Effector memory CD8-positive, alpha-beta T cell (primary cell): ENCODE results near the gene CAMKMT.

Experiments used
- ATAC-seq: fragments of 150-1000 bp; cut with Tn5 transposase; replicated peaks from 2 replicates; pipeline ENCODE4 v1.10.0; 2021; ENCODE audit warnings: mild to moderate bottlenecking, moderate library complexity
- DNase-seq, 3 experiments: peaks; one replicate each; pipeline ENCODE4 v3.0.0; 2021
- H3K27ac Mint-ChIP-seq, 2 donors: one replicate each; pipeline ENCODE4 v1.8.0; 2022; ENCODE audit warnings: mild to moderate bottlenecking in 2 of 2, mixed read lengths in 2 of 2, moderate library complexity in 2 of 2
- H3K27me3 Mint-ChIP-seq, 2 donors: one replicate each; pipeline ENCODE4 v1.8.0; 2022; ENCODE audit warnings: mixed read lengths in 2 of 2
- H3K36me3 Mint-ChIP-seq: one replicate; pipeline ENCODE4 v1.8.0; 2022; ENCODE audit warnings: mild to moderate bottlenecking, moderate library complexity, mixed read lengths; ENCODE audit not compliant: insufficient read depth
- H3K4me1 Mint-ChIP-seq, 2 donors: one replicate each; pipeline ENCODE4 v1.8.0; 2022; ENCODE audit warnings: low read depth in 2 of 2, mixed read lengths in 2 of 2
- H3K4me3 Mint-ChIP-seq, 2 donors: one replicate each; pipeline ENCODE4 v1.8.0; 2022; ENCODE audit warnings: mild to moderate bottlenecking in 2 of 2, mixed read lengths in 2 of 2, moderate library complexity in 2 of 2
- H3K9me3 Mint-ChIP-seq, 2 donors: one replicate each; pipeline ENCODE4 v1.8.0; 2022; ENCODE audit warnings: mixed read lengths in 2 of 2

Gene CAMKMT

DNA sequence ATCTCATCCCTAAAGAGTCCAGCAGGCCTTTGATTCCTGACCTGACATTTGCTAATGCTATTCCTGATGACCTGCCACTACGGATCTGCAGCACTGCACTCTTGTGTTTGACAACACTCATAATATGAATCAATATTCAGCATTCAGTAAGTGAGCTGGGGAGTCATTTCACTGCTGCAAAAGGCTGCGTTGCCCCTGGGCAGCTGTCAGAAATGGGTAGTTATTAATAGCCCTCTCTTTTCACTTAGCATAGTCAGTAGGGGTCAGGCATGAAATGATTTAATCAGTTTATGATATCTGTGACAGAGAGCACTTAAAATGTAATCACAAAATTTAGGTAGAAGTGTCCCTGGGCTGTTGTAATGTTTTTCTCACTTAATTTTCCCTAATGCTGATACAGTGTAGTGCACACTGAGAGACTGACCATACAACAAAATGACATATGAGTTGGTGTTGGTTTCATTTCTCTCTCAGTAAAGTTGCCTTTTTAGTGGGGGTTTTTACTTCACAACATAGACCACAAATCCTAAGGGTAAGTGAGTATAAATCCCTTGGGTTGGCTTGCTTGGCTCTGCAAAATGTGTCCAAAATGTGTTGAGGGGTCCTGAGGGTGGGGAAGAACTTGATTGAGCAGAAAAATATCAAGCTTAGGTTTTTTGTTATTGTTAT is 184.8 kb downstream of the CAMKMT start:
- ATAC-seq: no peak

DNA sequence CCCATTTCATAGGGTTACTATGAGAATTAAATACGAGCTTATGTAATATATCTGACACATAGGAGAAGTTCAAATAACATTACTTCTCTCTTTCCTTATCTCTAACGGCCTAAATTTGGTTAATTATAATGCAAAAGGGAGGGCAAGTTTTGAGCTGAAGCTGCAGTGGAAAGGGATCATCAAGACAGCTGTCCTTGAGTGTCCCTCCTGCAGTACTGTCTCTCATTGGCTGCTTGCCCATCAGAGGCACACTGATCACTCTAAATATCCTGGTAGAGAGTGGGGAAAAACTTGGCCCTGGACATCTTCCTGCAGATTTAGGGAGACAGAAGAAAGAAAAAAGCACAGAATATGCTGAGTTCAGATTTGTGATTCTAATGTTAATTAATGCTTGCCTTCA is 186.0 kb downstream of the CAMKMT start:
- no peak overlapping the region for H3K4me3 Mint-ChIP-seq
- no peak overlapping the region for H3K27ac Mint-ChIP-seq
- ATAC-seq (no peak), DNase-seq (no peak)
- no peaks in the 10 kb centered on the region for H3K27me3 Mint-ChIP-seq
- peaks cover 0 to 4% of the 10 kb centered on the region in 2 donors for H3K4me1 Mint-ChIP-seq
- no peaks in the 10 kb centered on the region for H3K9me3 Mint-ChIP-seq
- peaks cover 3% of the 10 kb centered on the region for H3K36me3 Mint-ChIP-seq

More for the DNA sequence above, 184.8 kb downstream of the CAMKMT start:
- Mint-ChIP-seq H3K27ac (peak overlapping the region in 1 of 2 donors; percentile 12), H3K36me3 (peaks cover 3% of the 10 kb centered on the region), H3K4me1 (peaks cover 0 to 4% of the 10 kb centered on the region in 2 donors), H3K27me3 (no peaks in the 10 kb centered on the region), H3K4me3 (no peak overlapping the region), H3K9me3 (no peaks in the 10 kb centered on the region)
- DNase-seq: no peak

DNA sequence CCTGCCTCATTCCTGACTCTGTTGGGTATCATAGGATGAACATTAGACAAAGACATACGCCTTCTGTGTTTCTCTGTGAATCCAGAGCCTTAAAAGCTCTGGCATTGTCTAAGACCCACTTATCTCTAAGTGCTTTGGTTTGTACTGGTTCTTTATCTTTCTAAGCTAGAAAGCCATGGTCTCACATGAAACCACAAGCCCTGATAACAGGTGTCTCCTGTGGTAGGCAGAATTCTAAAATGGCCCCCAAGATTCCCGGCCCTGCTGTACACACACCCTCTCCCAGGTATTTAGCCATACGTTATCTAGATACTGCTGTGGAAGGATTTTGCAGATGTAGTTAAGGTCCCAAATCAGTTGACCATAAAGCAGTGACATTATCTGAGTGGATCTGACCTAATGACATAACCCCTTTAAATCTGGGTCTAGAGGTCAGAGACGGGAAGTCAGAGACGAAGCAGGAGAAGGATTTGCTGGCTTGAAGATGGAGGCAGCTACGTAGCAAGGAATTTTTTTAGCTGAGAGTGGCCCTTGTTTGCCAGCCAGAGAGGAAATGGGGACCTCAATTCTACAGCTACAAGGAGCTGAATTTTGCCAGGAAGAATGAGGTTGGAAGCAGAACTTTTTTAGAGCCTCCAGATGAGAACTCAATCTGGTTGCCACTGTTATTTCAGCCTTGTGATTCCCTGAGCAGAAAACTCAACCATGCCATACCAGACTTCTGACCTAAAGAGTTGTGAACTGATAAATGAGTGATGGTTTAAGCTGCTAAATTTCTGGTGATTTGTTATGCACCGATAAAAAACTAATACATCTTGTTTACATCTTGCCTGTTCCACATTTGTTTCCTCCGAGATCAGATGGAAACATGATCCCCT is 186.7 kb downstream of the CAMKMT start:
- Mint-ChIP-seq H3K36me3 (peaks cover 3% of the 10 kb centered on the region), H3K9me3 (no peaks in the 10 kb centered on the region), H3K4me1 (peaks cover 0 to 4% of the 10 kb centered on the region in 2 donors), H3K4me3 (no peak overlapping the region), H3K27ac (no peak overlapping the region), H3K27me3 (no peaks in the 10 kb centered on the region)
- DNase-seq: no peak
- ATAC-seq: no peak

DNA sequence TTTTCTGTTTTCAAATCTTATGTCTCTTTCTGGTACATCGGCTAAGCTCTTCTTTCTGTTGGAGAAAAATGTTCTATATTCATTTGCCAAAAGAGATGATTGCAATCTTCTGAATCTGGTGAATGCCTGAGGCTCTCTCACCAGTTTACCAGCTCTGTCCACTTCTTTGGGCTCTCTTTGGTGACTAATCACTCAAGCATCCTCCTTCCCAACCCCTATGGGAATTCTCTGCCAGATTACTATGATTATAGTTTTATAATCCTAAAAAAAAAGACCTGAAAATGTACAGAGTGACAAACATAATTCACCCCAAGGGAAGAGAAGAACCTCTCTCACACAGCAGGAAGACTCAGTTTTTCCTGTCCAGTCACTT is 187.3 kb downstream of the CAMKMT start:
- Mint-ChIP-seq H3K27ac (no peak overlapping the region), H3K4me1 (peaks cover 0 to 4% of the 10 kb centered on the region in 2 donors), H3K36me3 (peaks cover 3% of the 10 kb centered on the region), H3K4me3 (no peak overlapping the region), H3K27me3 (no peaks in the 10 kb centered on the region), H3K9me3 (no peaks in the 10 kb centered on the region)
- DNase-seq (no peak), ATAC-seq (no peak)

DNA sequence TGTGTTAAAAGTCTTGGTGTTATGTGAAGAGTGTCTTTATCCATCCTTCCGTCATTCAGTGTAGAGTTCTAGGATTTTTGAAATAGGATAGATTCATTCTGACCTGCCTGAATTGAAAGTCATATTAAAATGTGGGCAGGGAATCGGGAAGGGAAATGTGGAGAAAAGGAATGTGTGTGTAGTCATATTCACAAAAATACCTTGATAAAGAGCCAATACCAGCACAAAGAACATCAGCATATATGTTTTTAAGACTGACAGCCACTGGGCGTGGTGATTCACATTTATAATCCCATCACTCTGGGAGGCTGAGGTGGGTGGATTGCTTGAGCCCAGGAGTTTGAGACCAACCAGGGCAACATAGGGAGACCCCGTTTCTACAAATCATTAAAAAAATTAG is 188.1 kb downstream of the CAMKMT start:
- Mint-ChIP-seq H3K27ac (peak overlapping the region in 1 of 2 donors; percentile 26), H3K27me3 (no peaks in the 10 kb centered on the region), H3K9me3 (no peaks in the 10 kb centered on the region), H3K4me1 (peaks cover 0 to 4% of the 10 kb centered on the region in 2 donors), H3K4me3 (no peak overlapping the region), H3K36me3 (peaks cover 3% of the 10 kb centered on the region)
- DNase-seq: no peak
- ATAC-seq: no peak

DNA sequence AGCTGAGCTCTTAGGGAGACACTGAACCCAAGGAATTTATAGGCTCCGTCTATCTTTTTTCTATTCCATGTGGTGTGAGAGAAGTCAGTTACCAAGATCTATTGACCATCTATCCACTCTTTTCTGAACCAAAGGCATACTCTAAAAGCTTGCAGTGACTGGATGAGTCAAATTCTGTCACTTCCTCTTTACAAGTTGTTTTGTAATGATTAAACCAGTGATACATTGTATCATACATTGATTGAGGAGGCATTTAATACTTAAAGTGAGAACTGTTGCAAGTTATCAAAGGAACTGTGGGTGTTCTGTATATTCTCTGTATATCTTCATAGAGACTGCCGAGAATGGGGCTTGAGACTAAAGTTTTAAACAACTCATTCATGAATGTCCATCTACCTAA is 188.8 kb downstream of the CAMKMT start:
- no peaks in the 10 kb centered on the region for H3K27me3 Mint-ChIP-seq
- ATAC-seq (no peak), DNase-seq (no peak)
- no peak overlapping the region for H3K4me3 Mint-ChIP-seq
- H3K9me3 Mint-ChIP-seq: no peaks in the 10 kb centered on the region
- peaks cover 3% of the 10 kb centered on the region for H3K36me3 Mint-ChIP-seq
- no peak overlapping the region for H3K27ac Mint-ChIP-seq
- H3K4me1 Mint-ChIP-seq: peaks cover 0 to 5% of the 10 kb centered on the region in 2 donors

DNA sequence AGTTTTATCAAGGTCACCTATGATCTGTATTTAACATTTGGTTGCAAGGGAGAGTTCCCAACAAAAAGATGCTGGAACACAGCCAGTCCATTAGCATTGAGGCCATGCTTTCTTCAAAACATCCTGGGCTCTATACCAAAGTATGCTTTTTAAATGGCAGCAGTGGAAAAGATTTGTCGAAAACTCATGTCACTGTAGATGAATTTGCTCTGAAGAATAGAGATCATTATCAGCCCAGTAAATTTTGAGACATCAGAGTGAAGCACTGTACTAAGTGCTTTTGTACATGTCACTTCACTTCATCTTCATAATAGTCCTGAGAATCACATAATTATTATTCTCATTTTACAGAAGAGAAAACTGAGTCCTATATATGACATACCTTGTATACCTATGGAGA is 189.8 kb downstream of the CAMKMT start:
- H3K36me3 Mint-ChIP-seq: peaks cover 3% of the 10 kb centered on the region
- no peak for DNase-seq
- no peak overlapping the region for H3K4me3 Mint-ChIP-seq
- H3K27ac Mint-ChIP-seq: no peak overlapping the region
- H3K9me3 Mint-ChIP-seq: no peaks in the 10 kb centered on the region
- no peaks in the 10 kb centered on the region for H3K27me3 Mint-ChIP-seq
- peaks cover 0 to 1% of the 10 kb centered on the region in 2 donors for H3K4me1 Mint-ChIP-seq
- ATAC-seq: no peak

DNA sequence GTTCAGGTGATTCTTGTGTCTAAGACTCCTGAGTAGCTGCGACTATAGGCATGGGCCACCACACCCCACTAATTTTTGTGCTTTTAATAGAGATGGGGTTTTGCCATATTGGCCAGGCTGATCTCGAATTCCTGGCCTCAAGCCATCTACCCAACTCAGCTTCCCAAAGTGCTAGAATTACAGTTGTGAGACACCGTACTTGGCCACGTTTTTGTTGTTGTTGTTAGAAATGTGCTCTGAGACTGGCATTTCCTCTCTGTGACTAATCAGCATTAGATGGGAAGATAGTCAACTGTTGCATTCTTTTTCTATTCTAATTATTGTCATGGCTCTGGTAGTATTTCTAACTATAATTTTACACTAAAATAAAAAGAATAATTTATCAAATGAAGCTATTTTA is 191.7 kb downstream of the CAMKMT start:
- H3K4me3 Mint-ChIP-seq: no peak overlapping the region
- ATAC-seq (no peak), DNase-seq (no peak)
- no peaks in the 10 kb centered on the region for H3K9me3 Mint-ChIP-seq
- no peak overlapping the region for H3K27ac Mint-ChIP-seq
- H3K36me3 Mint-ChIP-seq: peaks cover 9% of the 10 kb centered on the region
- H3K27me3 Mint-ChIP-seq: no peaks in the 10 kb centered on the region
- peaks cover 0 to 1% of the 10 kb centered on the region in 2 donors for H3K4me1 Mint-ChIP-seq

GRCh38 chr2:44555700-44556099 is 194.0 kb downstream of the CAMKMT start:
- Mint-ChIP-seq H3K9me3 (no peaks in the 10 kb centered on the region), H3K4me1 (peaks cover 0 to 1% of the 10 kb centered on the region in 2 donors), H3K4me3 (no peak overlapping the region), H3K27me3 (no peaks in the 10 kb centered on the region), H3K36me3 (peaks cover 5% of the 10 kb centered on the region), H3K27ac (no peak overlapping the region)
- no peak for ATAC-seq
- DNase-seq: no peak

GRCh38 chr2:44559108-44559507 is 197.4 kb downstream of the CAMKMT start:
- ATAC-seq: no peak
- DNase-seq: no peak
- H3K4me1 Mint-ChIP-seq: peaks cover 0 to 1% of the 10 kb centered on the region in 2 donors
- H3K36me3 Mint-ChIP-seq: peaks cover 5% of the 10 kb centered on the region
- H3K4me3 Mint-ChIP-seq: no peak overlapping the region
- H3K27me3 Mint-ChIP-seq: no peaks in the 10 kb centered on the region
- H3K9me3 Mint-ChIP-seq: no peaks in the 10 kb centered on the region
- H3K27ac Mint-ChIP-seq: no peak overlapping the region

DNA sequence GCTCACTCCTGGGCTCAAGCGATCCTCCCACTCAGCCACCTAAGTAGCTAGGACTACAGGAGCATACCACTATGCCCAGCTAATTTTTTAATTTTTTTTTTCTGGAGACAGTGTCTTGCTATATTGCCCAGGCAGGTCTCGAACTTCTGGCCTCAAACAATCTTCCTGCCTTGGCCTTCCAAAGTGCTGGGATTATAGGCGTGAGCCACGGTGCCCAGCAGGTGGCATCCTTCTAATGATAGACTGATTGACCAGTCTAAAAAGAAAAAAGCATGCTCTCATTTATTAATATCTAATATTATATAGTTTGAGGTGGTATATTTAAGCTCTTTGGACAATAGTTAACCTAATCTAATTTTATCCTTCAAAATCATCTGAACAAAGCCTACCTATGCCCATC is 198.6 kb downstream of the CAMKMT start:
- H3K9me3 Mint-ChIP-seq: no peaks in the 10 kb centered on the region
- no peak overlapping the region for H3K4me3 Mint-ChIP-seq
- no peaks in the 10 kb centered on the region for H3K27me3 Mint-ChIP-seq
- peaks cover 8% of the 10 kb centered on the region for H3K36me3 Mint-ChIP-seq
- DNase-seq: no peak
- H3K27ac Mint-ChIP-seq: no peak overlapping the region
- ATAC-seq: no peak
- no peaks in the 10 kb centered on the region for H3K4me1 Mint-ChIP-seq

GRCh38 chr2:44560941-44561340 is 199.2 kb downstream of the CAMKMT start:
- no peak for ATAC-seq
- Mint-ChIP-seq H3K4me3 (no peak overlapping the region), H3K36me3 (peaks cover 8% of the 10 kb centered on the region), H3K9me3 (no peaks in the 10 kb centered on the region), H3K27me3 (no peaks in the 10 kb centered on the region), H3K27ac (no peak overlapping the region), H3K4me1 (no peaks in the 10 kb centered on the region)
- no peak for DNase-seq

DNA sequence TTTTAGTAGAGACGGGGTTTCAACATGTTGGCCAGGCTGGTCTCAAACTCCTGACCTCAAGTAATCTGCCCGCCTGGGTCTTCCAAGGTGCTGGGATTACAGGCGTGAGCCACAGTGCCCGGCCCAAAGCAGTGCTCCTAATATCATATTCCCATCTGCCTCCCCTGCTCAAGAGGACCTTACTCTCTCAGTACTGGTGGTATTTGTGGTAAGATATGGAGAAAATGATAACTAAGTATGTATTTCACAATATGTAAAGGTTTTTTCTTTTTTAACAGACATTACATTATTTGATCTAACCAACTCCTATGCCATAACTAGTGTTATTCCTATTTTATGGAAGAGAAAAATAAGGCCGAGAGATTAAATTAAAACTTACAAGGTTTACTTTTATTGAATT is 201.0 kb downstream of the CAMKMT start:
- Mint-ChIP-seq H3K27ac (no peak overlapping the region), H3K4me1 (no peaks in the 10 kb centered on the region), H3K4me3 (no peak overlapping the region), H3K27me3 (no peaks in the 10 kb centered on the region), H3K9me3 (no peaks in the 10 kb centered on the region), H3K36me3 (peaks cover 7% of the 10 kb centered on the region)
- DNase-seq (no peak), ATAC-seq (no peak)

DNA sequence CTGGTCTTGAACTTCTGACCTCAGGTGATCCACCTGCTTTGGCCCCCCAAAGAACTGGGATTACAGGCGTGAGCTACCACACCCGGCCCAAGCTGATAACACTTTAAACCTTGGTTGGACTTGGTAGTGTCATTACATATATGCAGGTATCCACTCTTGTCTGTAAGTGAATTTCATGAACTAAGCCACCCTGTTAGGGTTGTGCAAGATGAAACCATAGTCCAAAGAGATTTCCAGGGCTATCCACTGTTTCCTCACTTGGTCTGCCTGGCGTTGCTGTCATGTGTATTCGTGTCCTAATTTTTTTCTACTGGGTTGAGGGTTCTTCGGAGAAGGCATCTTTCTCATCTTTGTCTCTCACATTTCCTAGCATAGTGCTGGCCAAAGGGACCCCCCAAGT is 203.0 kb downstream of the CAMKMT start:
- DNase-seq (no peak), ATAC-seq (no peak)
- Mint-ChIP-seq H3K27ac (no peak overlapping the region), H3K4me1 (peaks cover 4 to 9% of the 10 kb centered on the region in 2 donors), H3K9me3 (no peaks in the 10 kb centered on the region), H3K27me3 (no peaks in the 10 kb centered on the region), H3K4me3 (no peak overlapping the region), H3K36me3 (peaks cover 2% of the 10 kb centered on the region)
